Stomach smooth muscle (tissue), 2 donors: ENCODE results near the gene TTC12.

Experiments
- H3K27ac ChIP-seq: one replicate; pipeline ENCODE4 v1.7.0; 2013; ENCODE audit warnings: mild to moderate bottlenecking, low read length, inconsistent platforms
- H3K27me3 ChIP-seq, 2 donors: one replicate each; pipeline ENCODE4 v1.7.0; 2013; ENCODE audit warnings: low read length in 2 of 2; ENCODE audit not compliant: insufficient read depth in 2 of 2, control insufficient read depth in 1 of 2
- H3K36me3 ChIP-seq, 2 donors: one replicate each; pipeline ENCODE4 v1.7.0; 2013; ENCODE audit warnings: low read length in 2 of 2; ENCODE audit not compliant: control insufficient read depth in 2 of 2, insufficient read depth in 2 of 2
- H3K4me1 ChIP-seq: one replicate; pipeline ENCODE4 v1.7.0; 2013; ENCODE audit warnings: low read length; ENCODE audit not compliant: control insufficient read depth, insufficient read depth
- H3K4me3 ChIP-seq, 2 donors: one replicate each; pipeline ENCODE4 v1.7.0; 2013; ENCODE audit warnings: low read length in 2 of 2
- H3K9ac ChIP-seq, 2 donors: one replicate each; pipeline ENCODE4 v1.7.0; 2013; ENCODE audit warnings: low read length in 2 of 2, mild to moderate bottlenecking in 1 of 2
- H3K9me3 ChIP-seq, 2 donors: one replicate each; pipeline ENCODE4 v1.7.0; 2013; ENCODE audit warnings: low read length in 2 of 2; ENCODE audit not compliant: control insufficient read depth in 2 of 2
- donor health status: healthy.
- donor health status: Pancreatic carcinoma.

The TTC12 gene

GRCh38 chr11:113273720-113274119 is 40.7 kb upstream of the TTC12 start:
- Histone ChIP-seq H3K4me1 (no peaks in the 10 kb centered on the region), H3K27me3 (no peaks in the 10 kb centered on the region), H3K27ac (no peak overlapping the region), H3K36me3 (peaks cover 0 to 9% of the 10 kb centered on the region in 2 donors), H3K4me3 (no peak overlapping the region), H3K9ac (no peak overlapping the region), H3K9me3 (no peaks in the 10 kb centered on the region)

DNA sequence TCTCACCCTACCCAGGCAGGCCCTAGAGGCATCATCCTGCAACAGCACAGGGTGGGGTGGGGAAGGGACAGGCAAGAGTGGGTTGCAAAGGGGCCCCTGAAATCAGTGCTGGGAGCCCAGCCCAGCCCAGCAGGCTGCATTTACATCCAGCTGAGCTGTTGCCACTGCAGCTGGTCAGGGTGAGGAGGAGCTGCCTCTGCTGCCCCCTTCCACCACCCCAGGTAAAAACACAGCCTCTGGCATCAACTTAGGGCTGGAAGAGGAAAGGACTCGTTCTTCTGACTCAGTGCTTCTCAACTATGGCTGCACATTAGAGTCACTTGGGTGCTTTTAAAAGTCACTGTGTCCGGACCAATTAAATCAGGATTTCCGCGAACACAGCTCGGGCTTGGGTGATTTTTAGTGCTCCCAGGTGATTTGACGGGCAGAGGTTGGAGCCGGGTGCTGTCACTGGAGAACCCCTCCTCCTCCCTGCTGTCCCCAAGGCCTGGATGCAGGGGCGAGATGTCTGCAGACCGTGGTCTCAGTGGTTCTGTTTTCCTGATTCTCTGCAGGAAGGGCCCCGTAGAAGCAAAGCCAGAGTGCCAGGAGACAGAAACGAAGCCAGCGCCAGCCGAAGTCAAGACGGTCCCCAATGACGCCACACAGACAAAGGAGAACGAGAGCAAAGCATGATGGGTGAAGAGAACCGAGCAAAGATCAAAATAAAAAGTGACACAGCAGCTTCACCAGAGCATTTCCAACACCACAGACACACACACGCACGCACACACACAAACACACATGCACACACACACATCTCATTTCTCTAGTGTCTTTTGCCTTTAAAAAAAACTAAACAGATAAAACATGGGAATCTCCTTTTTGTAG is 39.4 kb upstream of the TTC12 start:
- Histone ChIP-seq H3K27ac (no peak overlapping the region), H3K4me3 (no peak overlapping the region), H3K27me3 (no peaks in the 10 kb centered on the region), H3K9me3 (no peaks in the 10 kb centered on the region), H3K36me3 (peaks cover 0 to 9% of the 10 kb centered on the region in 2 donors), H3K4me1 (no peaks in the 10 kb centered on the region), H3K9ac (no peak overlapping the region)

GRCh38 chr11:113275602-113276001 is 38.8 kb upstream of the TTC12 start:
- Histone ChIP-seq H3K4me1 (no peaks in the 10 kb centered on the region), H3K9me3 (no peaks in the 10 kb centered on the region), H3K27ac (no peak overlapping the region), H3K36me3 (peaks cover 0 to 7% of the 10 kb centered on the region in 2 donors), H3K9ac (no peak overlapping the region), H3K27me3 (no peaks in the 10 kb centered on the region), H3K4me3 (no peak overlapping the region)

GRCh38 chr11:113276466-113276865 is 37.9 kb upstream of the TTC12 start:
- Histone ChIP-seq H3K9me3 (no peaks in the 10 kb centered on the region), H3K36me3 (peaks cover 0 to 7% of the 10 kb centered on the region in 2 donors), H3K4me3 (no peak overlapping the region), H3K4me1 (no peaks in the 10 kb centered on the region), H3K9ac (no peak overlapping the region), H3K27me3 (no peaks in the 10 kb centered on the region), H3K27ac (no peak overlapping the region)

- no peak overlapping the region for H3K9ac ChIP-seq
- H3K36me3 ChIP-seq, result peaks cover 0 to 5% of the 10 kb centered on the region in 2 donors
- no peaks in the 10 kb centered on the region for H3K4me1 ChIP-seq
- no peak overlapping the region for H3K4me3 ChIP-seq
- no peaks in the 10 kb centered on the region for H3K9me3 ChIP-seq
- H3K27ac ChIP-seq, result no peak overlapping the region
- H3K27me3 ChIP-seq, result no peaks in the 10 kb centered on the region
These were observed 36.5 kb upstream of the TTC12 start for GRCh38 chr11:113277907-113278306.

DNA sequence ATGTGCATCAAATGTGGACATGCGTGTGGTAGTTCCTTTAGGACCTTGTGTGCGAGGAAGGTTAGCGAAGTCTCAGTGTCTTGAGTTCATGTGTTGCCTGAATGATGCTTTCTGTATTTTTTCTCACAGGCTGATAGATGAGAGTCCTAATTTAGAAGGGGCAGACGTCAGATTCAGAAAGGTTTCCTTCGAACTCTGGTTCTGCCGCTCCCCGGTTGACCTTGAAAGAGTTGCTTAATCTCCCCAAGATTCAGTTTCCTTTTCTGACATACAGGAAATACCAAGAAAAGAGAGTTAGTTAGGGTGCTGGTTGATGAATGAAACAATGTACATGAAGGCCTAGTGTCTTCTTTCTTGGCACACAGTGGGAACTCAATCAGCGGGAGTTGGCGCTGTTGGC is 35.9 kb upstream of the TTC12 start:
- Histone ChIP-seq H3K27ac (no peak overlapping the region), H3K36me3 (peaks cover 0 to 5% of the 10 kb centered on the region in 2 donors), H3K4me3 (no peak overlapping the region), H3K27me3 (no peaks in the 10 kb centered on the region), H3K9me3 (no peaks in the 10 kb centered on the region), H3K4me1 (no peaks in the 10 kb centered on the region), H3K9ac (no peak overlapping the region)

DNA sequence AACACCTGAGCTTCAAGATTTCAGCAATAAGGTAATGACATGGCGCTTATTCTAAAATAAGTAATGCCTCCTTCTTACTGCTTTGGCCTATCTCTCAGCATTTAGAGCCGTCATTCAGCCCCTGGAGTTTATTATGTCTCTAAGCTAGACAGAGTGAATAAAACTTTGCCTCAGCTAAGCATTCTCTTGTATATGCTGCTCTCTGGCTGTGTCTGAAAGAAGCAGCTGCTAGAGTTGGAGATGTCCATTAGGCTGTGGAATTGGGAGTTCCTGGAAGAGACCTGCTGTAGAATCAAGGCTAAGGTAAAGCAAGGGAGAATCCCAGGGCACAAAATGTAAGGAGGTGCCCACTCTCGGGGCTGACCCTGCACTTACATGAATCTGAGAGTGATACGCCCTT is 35.5 kb upstream of the TTC12 start:
- H3K9me3 ChIP-seq, result no peaks in the 10 kb centered on the region
- H3K4me3 ChIP-seq, result no peak overlapping the region
- no peak overlapping the region for H3K27ac ChIP-seq
- H3K9ac ChIP-seq, result no peak overlapping the region
- H3K4me1 ChIP-seq, result no peaks in the 10 kb centered on the region
- no peaks in the 10 kb centered on the region for H3K27me3 ChIP-seq
- H3K36me3 ChIP-seq, result peaks cover 0 to 5% of the 10 kb centered on the region in 2 donors

DNA sequence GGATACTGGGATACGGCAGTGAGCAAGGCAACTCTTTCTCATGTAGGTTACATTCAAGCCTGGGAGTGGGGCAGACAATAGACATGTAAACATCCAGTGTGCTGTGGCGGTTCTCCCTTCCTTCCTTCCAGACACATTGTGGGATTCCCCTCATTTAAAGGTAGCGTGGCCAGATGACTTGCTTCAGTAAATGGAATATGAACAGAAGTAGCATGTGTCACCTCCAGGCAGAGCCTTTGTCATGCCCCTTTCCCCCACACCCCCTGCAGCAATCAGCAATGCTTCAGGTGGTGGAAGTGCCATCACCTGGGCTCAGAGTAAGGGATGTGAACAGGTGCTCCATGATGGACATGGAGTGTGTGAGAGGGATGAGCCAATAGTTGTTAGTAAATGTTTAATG is 34.8 kb upstream of the TTC12 start:
- no peak overlapping the region for H3K4me3 ChIP-seq
- H3K27me3 ChIP-seq, result peaks cover 0 to 2% of the 10 kb centered on the region in 2 donors
- no peaks in the 10 kb centered on the region for H3K4me1 ChIP-seq
- H3K9ac ChIP-seq, result no peak overlapping the region
- H3K36me3 ChIP-seq, result peaks cover 0 to 5% of the 10 kb centered on the region in 2 donors
- no peaks in the 10 kb centered on the region for H3K9me3 ChIP-seq
- no peak overlapping the region for H3K27ac ChIP-seq

GRCh38 chr11:113281052-113281725 is 33.2 kb upstream of the TTC12 start:
- Histone ChIP-seq H3K9ac (no peak overlapping the region), H3K9me3 (no peaks in the 10 kb centered on the region), H3K36me3 (peaks cover 0 to 2% of the 10 kb centered on the region in 2 donors), H3K27me3 (peaks cover 2% of the 10 kb centered on the region in 2 donors), H3K4me3 (no peak overlapping the region), H3K4me1 (no peaks in the 10 kb centered on the region), H3K27ac (no peak overlapping the region)

DNA sequence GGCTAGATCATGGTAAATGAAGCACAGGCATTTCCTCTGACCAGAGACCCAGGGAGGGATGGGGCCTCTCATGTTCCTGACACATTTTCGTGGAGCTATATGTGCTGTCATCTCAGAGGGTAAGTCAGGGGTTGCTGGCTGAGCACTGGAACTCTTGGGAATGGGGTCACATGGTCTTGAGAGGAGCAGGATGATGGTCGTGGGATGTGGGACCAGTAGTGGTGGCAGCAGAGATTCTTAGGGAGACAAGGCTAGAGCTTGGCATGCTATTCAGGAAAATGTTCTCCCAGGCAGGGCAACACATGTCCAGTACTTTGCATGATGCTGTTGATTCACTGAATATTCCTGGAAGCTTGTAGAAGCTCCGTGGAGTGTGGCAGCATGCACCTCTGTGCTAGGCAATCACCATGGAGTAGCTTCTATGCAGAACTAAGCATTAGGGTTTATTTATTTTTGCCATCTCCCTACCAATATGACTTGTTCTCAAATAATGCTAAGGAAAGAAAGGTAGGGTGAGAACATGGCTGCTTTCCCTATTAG is 31.4 kb upstream of the TTC12 start:
- Histone ChIP-seq H3K9me3 (no peaks in the 10 kb centered on the region), H3K4me1 (peaks cover 11% of the 10 kb centered on the region), H3K9ac (no peak overlapping the region), H3K4me3 (no peak overlapping the region), H3K27me3 (peaks cover 2 to 4% of the 10 kb centered on the region in 2 donors), H3K36me3 (no peaks in the 10 kb centered on the region), H3K27ac (no peak overlapping the region)
